GM21515 (cell line): ENCODE results near the gene GBP3.
"Not testable (repeated sequence)": the region's sequence is repeated elsewhere in the genome, so short reads cannot be mapped to it uniquely, and the experiment has no call there.

Source experiments
- ATAC-seq: cut with Tn5 transposase; IDR thresholded peaks from one replicate; pipeline ENCODE4 v1.9.1; 2021; ENCODE audit not compliant: unreplicated experiment

Gene GBP3

DNA sequence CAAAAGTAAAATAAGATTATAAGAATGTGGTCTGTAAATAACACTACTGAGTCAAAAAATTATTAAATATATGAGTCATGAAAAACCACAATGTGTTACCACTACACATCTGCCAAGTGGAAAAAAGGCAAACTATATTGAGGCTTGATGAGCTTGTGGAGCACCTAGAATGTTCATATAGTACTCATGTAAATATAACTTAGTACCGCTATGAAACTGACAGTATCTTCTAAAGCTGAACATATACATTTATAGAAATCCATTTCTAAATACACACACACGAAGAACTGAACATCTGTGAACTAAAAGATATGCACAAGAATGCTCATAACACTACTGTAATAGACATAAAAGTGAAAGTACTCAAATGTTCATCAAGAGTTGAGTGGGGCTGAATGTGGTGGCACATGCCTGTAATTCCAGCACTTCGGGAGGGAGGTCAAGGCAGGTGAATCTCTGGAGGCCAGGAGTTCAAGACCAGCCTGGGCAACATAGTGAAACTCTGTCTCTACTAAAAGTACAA is 18.5 kb upstream of the GBP3 start:
- ATAC-seq = peak; percentile 92

DNA sequence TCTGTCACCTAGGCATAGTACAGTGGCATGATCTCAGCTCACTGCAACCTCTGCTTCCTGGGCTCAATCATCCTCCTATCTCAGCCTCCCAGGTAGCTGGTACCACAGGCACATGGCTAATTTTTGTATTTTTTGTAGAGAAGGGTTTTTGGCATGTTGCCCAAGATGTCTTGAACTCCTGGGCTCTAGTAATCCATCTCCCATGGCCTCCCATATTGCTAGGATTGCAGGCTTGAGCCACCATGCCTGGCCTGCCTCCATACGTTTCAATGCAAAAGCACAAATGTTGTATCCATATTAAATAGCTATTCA is 17.6 kb upstream of the GBP3 start:
- ATAC-seq = no peak

DNA sequence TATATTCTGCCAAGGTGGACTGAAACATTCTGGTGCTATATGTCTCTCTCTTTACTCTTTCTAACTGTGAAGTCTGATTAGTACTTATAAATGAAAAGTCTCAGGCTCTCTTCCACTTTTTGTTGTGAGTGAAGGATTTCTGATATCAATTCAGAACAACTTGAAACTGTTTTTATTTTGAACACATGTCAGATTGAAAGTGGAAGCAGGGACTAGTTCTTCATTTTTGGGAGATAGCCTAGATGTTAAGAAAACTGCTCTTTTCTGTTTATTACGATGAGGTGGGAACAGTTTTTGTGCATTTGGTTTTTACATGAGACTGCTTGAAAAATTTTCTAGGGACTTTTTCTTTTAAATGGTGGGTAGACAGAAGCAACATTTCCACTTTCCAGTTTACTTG is 14.5 kb upstream of the GBP3 start:
- no peak for ATAC-seq

DNA sequence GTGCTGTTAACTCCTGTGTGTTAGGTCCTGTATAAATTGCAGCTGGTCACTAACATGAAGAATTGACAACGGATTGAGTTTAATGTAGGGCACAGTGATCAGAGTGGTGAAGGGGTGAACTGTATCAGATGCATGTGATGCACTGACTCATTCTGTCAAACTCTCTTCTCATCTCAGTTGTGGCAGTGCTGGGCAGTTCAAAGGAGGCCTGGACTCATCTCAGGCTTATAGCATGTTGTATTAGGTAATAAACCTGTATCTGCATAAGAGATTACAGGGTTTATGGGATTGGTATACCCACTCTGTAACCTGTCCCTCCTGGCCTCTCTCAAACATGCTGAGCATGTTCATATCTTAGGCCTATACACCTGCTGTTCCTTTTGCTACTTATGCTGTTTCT is 12.4 kb upstream of the GBP3 start:
- ATAC-seq = no peak

DNA sequence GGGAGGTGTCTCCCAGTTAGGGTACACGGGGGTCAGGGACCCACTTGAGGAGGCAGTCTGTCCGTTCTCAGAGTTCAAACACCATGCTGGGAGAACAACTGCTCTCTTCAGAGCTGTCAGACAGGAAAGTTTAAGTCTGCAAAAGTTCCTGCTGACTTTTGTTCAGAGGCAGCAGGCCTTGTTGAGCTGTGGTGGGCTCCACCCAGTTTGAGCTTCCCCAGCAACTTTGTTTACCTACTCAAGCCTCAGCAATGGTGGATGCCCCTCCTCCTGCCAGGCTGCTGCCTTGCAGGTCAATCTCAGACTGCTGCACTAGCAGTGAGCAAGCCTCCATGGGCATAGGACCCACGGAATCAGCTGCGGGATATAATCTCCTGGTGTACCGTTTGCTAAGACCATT is 11.3 kb upstream of the GBP3 start:
- not testable (repeated sequence) for ATAC-seq

DNA sequence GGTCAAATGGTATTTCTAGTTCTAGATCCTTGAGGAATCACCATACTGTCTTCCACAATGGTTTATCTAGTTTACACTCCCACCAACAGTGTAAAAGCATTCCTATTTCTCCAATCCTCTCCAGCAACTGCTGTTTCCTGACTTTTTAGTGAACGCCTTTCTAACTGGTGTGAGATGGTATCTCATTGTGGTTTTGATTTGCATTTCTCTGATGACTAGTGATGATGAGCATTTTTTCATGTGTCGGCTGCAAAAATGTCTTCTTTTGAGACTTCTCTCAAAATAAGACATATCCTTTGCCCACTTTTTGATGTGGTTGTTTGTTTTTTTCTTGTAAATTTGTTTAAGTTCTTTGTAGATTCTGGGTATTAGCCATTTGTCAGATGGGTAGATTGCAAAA is 6.4 kb upstream of the GBP3 start:
- ATAC-seq = not testable (repeated sequence)

DNA sequence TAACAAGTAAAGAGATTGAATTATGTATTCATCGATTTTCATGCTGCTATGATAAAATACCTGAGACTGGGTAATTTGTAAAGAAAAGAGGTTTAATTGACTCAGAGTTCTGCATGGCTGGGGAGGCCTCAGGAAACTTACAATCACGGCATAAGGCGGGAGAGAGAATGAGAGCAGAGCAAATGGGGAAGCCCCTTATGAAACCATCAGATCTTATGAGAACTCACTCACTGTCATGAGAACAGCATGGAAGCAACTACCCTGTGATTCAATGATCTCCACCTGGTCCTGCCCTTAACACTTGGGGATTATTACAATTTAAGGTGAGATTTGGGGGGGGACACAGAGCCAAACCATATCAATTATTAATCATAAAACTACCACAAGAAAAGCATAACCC is 3.3 kb upstream of the GBP3 start:
- ATAC-seq = no peak

DNA sequence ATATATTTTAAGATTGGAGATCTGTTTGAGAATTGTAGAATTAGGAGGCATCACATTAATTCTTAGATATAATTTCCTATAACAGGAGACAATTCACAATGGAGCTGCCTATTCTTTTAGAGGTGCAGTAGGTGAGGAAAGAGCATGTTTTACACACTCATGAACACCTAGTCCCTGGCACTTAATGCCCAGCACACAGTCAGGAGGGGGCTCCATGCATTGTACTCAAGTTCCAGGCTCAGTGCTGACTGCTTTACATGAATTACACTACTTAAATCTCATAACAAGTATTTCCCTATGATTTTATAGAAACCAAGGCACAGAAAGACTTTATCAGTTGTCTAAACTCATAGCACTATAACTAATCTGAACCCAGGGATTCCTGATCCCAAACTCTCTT is 360 bp upstream of the GBP3 start:
- peak; percentile 5 for ATAC-seq

DNA sequence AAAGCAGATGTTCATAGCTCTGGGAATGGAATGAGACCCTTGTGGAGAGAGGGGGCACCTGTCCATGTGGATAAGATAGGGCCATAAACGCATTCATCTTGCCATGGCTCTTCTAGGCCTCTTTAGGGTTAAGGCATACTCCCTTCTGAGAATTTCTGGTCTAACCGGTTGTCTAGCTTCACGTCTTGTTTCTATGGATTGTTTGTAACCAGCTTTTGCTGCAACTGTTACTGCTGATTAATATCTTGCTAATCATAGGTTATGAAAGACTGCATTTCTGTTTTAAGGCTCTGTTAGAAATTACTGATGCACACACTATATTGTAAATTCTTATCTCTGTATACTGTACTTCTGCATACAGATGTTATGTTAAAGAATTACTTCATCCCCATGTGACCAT is 4.3 kb downstream of the GBP3 start:
- not testable (repeated sequence) for ATAC-seq

DNA sequence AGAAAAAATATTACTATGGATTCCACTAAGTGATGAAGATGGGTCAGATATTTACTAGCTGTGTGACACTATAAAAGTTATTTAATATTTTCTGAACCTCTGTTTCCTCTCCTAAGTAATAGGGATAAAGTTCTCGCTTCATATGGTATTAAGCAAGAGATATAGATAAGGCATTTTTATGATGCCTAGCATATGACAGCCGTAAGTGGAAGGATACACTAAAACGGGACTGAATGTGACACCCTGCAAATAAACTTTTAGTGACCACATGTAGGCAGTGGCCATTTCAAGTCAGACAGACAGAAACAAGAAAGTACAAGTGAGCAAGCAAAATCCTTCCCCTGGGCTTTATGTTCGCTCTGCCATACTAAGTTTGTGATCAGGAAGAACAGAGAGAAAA is 14.2 kb downstream of the GBP3 start:
- no peak for ATAC-seq

DNA sequence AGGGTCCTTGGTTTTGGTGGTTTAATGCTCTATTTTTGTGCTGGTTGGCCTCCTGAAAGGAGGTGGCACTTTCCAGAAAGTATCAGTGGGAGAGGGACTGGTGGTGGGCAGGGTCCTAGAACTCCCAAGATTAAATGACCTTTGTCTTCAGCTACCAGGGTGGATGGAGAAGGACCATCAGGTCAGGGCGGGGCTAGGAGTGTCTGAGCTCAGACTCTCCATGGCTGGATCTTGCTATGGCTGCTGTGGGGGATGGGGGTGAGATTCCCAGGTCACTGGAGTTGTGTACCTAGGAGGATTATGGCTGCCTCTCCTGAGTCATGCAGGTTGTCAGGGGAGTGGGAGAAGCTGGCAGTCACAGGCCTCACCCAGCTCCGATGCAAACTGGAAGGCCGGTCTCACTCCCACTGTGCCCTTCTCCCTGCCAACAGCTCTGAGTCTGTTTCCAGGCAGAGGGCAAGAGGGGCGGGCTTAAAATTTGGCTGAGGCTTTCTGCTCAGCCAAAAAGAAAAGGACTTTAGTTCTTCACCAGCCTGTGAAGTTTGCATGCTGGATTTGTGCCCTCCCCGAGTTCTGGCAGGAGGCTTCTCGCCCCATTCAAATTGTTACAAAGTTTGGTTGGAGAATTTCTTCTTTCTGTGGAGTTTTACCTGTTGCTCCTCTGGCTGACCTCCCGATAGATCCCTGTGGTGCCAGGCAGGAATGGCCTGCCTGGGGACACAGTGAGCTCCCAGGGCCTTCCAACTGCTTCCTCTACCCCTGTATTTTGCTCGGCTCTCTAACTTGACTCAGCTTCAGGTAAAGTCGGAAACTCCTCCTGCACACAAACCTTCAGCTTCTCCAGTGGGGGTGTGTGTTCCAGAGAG is 17.1 kb downstream of the GBP3 start:
- no peak for ATAC-seq

DNA sequence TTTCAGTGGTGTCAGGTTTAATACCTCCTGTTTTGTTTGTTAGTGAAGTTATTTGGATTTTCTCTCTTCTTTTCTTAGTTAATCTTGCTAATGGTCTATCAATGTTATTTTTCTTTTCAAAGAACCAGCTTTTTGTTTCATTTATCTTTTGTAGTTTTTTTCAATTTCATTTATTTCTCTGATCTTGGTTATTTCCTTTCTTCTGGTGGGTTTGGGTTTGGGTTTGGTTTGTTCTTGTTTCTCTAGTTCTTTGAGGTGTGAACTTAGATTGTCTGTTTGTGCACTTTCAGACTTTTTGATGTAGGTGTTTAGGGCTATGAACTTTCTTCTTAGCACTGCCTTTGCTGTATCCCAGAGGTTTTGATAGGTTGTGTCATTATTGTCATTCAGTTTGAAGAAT is 20.5 kb downstream of the GBP3 start:
- not testable (repeated sequence) for ATAC-seq

DNA sequence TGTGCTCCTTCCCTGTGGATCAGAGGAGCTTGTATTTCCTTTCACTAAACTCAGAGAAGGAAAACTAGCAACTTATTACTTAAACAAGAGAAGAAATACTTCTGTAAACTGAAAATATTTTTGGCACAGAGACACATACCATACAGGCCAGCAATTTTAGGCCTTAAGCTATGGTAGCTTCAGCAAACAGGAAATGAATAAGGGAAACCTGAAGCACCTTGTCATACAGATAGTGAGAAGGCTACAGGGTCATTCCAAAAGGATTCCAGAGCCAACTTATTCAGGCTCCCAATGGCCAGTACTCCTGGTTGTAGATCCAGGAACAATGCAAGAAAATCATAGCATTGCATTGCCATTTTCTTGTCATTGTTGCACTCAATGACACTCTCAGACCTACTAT is 21.2 kb downstream of the GBP3 start:
- no peak for ATAC-seq

DNA sequence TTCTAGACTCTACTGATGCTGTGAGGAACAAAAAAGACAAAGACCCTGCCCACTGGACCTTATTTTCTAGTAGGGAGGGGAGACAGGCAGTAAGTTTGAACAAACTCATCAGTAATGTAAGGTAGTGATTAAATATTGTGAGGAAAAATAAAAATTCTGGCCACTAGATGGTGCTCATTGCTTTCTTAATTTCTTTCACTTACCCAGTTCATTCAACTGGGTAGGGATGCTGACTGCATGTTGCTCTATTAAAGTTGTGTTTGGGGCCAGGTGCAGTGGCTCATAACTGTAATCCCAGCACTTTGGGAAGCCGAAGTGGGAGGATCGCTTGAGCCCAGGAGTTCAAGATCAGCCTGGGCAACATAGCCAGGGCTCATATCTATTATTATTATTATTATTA is 23.9 kb downstream of the GBP3 start:
- peak; percentile 88 for ATAC-seq

DNA sequence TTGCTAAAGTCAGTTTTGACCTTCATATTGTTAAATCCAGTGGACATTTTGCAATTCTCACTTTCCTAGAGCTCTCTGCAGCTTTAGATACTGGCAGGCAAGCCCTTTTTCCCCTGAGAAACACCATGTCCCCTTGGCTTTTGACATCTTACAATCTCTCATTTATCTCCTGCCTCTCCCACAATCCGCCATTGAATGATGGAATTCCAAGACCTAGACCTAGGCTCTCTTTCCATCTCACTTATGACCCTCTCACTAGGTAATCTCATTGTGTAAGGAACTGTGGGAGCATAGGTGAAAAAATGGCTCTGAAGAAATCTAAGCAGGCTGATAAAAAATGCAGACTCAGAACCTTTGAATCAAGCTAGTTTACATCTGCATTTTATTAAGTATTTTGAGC is 32.2 kb downstream of the GBP3 start:
- no peak for ATAC-seq

DNA sequence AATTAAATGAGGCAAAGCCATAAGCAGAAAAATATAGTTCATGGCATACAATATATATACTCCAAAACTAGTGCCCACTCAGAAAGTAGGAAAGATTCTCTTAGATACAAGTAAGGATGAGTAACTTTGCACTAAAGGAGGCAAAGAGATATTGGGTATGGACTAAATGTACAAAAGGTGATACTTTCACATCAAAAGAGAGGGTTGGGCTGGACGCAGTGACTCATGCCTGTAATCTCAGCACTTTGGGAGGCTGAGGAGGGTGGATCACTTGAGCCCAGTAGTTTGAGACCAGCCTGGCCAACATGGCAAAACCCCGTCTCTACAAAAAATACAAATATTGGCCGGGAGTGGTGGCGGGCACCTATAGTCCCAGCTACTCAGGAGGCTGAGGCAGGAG is 37.0 kb downstream of the GBP3 start:
- no peak for ATAC-seq

DNA sequence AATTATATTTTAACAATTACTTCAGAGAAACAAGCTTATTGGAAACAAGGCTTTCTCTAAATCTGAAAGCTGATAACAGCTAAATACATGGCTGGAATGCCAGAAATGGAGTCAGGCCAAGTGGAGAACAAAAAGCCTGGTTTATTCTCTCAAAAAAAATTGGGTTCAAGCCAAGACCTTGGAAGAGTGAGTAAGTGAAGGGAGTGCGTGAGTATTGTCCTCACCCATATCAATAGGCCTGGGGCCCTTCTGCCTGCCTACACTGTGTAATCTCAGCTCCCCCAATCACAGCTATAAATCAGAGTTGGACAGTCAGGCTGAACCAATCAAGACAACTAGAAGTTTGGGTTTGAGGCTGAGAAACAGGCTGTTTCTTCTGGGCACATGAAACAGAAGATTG is 37.6 kb downstream of the GBP3 start:
- no peak for ATAC-seq

DNA sequence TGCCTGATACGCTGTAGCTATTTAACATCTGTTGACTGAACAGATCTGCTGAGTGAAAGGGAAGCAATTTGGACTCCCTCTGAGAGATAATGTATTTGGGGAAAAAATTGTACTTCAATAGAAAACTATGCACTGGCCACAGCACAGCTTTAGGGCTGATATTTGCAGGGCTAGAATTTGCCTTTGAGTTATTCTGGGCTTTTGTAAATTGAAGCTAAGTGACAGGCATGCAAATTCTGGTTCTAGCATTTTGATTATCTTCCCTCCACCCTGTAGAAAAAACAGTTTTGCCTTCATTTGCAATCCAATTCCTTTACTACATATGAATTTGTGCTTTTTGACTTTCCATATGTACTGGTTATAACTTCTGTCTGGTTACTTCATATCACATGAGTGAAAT is 38.1 kb downstream of the GBP3 start:
- ATAC-seq = no peak

DNA sequence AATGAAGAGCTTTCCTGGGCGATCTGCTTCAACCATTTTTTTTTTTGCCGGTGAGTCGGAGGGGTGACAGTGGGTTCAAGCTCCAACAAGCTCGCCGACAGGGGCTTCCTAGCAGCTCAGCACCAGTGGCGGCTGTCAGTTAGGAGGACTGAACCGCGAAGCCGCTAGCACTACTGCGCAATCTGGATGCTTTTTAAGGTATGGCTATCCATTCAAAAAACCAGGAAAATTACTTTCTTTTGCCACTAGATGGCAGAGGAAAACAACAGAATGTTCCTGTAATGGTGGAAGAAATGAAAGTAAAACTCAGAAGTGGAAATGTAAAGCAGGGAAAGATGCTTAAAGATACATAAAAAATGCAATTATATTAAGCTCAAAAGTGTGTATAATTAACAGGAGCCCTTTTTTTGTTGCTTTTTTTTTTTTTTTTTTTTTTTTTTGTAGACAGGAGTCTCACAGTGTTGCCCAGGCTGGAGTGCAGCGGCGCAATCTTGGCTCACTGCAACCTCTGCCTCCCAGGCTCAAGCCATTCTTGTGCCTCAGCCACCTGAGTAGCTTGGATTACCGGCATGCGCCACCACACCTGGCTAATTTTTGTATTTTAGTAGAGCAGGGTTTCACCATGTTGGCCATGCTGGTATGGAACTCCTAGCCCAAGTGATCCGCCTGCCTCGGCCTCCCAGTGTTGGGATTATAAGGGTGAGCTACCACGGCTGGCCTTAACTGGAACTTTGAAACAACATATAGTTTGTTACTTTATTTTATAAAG is 38.7 kb downstream of the GBP3 start:
- ATAC-seq = no peak

DNA sequence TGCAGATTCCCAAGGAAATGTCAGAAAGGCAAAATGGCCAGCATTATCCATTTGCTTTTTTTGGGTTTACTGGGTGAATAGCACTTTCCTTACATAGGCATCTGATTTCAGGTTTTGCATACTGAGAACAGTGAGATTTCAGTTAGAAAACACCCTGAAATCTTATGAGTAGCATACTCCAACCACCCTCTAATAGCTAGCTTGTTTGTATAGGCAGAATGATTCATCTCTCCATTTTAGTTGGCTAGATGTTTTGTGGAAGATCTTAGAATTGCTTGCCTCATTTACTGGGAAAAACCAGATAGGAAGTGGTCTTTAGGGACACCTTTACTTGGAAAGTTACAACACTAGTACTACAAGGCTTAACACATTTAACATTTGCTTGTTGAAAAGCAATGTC is 40.6 kb downstream of the GBP3 start:
- ATAC-seq = no peak

DNA sequence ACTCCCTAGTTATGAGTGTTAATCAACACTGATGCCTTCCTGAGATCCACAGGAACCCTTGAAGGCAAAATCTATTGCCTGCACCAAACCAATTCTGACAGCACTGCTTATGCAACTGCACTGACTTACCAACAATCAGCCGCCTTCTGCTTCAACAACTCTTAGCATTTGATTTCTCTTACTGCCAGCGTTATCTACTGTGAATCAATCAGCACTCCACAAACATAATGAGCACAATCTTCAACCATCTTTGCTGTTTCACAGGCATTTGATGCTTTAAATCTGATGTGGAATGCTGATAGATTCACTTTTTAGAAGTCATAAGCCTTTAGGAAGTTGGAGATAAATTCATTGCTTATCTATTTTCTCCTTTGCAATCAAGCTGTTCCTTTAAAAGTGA is 41.2 kb downstream of the GBP3 start:
- ATAC-seq = not testable (repeated sequence)

DNA sequence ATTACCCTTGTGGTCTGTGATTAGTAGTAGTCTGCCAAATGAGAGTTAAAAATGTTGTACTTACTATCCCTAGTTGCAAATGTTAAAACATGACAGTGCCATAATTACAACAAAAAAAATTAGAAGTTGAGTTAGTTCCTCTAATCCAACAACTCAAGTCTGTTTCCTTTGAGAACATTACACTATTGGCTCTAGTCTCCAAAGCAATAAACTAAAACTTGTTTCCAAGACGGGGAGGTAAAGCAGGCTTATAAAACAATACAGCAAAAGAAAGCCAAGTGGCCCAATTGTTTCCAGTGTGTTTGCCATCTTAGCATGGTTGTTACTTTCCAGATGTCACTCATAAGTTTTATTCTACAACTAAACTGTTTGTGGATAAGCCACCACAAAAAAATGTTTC is 41.8 kb downstream of the GBP3 start:
- ATAC-seq = no peak
